WI38 (cell line): ENCODE results near the gene NEU1.

ENCODE experiments used
- H3K4me3 ChIP-seq: 2 replicates; pipeline ENCODE4 v1.5.1; 2011; ENCODE audit warnings: low read depth, mild to moderate bottlenecking, control low read depth, low read length
- TF ChIP-seq, protein P1 (sequence below): IDR thresholded peaks from 2 replicates; pipeline ENCODE4 v1.5.1; 2012; ENCODE audit warnings: low read depth, mild to moderate bottlenecking, control low read depth, low read length

NEU1 gene

DNA sequence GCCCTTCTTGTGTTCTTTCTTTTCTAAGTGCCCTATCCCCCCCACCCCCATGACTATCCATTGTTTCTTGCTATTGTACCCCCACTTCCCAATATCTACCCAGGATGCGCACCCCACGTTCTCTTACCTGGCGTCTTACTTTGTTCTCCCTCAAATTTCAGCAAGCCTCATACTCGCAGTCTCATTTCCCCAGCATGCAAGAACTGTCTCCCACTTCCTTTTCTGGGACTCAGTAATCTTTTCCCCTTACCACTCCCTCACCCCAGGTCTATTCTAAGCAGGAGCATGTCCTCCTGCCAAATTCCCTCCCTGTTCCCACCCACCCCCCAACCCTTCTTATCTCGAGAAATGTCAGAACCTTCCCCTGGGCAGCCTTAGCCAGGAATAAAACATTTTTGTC, 36.6 kb upstream of the NEU1 start:
- TF ChIP-seq, protein P1, sequence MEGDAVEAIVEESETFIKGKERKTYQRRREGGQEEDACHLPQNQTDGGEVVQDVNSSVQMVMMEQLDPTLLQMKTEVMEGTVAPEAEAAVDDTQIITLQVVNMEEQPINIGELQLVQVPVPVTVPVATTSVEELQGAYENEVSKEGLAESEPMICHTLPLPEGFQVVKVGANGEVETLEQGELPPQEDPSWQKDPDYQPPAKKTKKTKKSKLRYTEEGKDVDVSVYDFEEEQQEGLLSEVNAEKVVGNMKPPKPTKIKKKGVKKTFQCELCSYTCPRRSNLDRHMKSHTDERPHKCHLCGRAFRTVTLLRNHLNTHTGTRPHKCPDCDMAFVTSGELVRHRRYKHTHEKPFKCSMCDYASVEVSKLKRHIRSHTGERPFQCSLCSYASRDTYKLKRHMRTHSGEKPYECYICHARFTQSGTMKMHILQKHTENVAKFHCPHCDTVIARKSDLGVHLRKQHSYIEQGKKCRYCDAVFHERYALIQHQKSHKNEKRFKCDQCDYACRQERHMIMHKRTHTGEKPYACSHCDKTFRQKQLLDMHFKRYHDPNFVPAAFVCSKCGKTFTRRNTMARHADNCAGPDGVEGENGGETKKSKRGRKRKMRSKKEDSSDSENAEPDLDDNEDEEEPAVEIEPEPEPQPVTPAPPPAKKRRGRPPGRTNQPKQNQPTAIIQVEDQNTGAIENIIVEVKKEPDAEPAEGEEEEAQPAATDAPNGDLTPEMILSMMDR = no peak

DNA sequence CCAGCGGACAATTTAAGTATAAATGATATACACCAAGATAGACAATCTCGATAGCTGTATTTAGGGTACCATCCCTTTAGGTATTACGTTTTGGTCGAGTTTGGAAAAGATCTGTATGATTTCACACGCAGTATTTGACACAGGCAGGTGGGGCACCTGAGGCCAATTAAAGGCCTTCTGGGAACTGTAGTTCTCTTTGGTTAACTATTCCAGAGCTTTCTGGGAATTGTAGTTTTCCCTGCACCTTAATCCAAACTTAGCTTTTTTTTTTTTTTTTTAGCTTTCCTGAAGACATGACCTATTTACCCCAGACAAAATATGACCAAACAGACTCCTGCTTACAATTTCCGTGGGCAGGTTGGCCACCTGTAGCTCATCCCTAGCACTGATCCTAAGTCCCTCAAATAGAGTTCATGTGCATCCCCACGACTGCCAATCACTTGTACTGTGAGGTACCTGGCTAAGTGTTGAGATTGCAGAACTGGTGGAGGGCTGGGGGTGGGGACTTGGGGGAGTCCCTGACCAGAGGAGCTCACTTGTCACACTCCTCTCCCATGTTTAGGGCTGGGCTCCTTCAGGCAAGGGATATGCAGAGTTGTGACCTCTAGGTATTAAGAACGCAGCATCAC, 35.9 kb upstream of the NEU1 start:
- TF ChIP-seq, protein P1 = no peak
- peak overlapping the region; percentile 75 for H3K4me3 ChIP-seq

More for the DNA sequence above, 36.6 kb upstream of the NEU1 start:
- H3K4me3 ChIP-seq = no peak overlapping the region

DNA sequence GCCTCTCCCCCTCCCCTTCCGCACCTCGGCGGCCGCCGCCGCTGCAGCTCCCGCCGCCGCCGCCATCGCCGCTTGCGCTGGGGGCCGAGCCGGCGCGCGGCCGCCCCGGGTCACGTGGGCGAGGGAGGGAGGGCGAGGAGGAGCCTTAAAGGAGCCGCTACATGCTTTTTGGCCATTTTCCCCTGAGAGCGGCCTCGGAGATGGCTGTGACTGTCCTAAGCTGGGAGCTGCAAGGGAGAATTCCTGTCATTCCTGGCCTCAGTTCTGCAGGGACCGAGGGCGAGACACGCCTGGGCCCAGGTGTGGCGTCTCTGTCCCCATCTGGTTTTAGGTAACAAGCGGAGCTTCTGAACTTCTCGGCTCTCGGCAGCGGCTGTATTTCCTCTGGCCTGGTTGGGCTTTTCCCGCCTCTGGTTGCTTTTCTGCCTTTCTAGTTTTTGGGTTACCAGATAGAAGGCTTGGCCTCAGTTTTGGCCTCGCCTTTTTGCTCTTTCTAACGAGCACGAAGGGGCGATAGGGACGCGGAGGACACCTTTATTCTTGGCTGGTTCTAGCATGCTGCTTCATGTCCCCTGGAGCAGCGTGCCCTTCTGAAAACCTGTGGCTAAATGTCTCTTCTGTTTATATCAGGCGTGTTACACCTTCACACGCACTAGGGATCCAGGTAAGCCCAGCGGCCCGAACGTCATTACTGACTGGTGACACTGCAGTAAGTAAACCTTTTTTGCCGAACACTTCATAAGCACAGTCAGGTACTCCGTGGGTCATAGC, 35.2 kb upstream of the NEU1 start, which contains the start of gene EHMT2:
Gene EHMT2, minus strand, starts transcription at position 87 of the 771 bp plus-strand sequence. Its CDS starts 21 bp downstream, at position 66.
- TF ChIP-seq, protein P1 = no peak

DNA sequence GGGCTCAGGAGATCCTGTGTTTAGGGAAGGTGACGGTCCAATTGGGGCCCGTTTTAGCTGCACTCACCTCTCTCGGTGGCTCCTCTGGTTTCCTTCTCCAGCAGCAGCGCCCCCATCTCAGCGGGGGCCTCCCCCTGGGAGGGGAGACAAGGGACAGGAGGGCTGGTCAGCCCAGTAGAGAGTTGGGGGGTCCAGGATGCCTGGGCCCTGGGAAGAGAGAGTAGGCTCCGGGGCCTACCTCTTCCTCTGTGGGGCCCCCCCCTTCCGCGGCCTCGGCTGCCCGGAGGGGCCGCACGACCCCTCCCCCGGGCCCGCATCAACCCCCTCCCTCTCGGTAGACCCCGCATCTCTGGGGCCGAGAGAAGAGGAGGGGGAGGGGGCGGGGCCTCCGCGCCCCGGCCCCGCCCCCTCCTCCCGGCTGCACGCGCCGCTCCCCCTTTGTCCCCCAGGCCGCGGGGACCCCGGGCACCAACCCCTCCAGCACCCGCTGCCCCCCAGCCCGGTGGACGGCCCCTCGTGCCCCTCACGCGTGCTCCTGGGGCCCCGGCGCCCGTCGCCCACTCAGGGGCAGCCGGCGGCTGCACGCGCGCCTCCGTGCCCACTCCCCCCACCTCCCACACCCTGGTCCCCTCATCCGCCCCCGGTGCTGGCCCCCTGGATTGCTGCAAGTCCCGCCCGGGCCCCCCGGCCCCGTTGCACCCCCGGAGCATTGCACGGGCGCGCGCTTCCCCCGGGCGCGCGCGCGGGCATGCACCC, 34.4 kb upstream of the NEU1 start:
- TF ChIP-seq, protein P1 = no peak
- H3K4me3 ChIP-seq = peak overlapping the region; percentile 75

More for the DNA sequence above, 35.2 kb upstream of the NEU1 start, which contains the start of gene EHMT2:
- H3K4me3 ChIP-seq = peak within 1 kb of the TSS; percentile 75

DNA sequence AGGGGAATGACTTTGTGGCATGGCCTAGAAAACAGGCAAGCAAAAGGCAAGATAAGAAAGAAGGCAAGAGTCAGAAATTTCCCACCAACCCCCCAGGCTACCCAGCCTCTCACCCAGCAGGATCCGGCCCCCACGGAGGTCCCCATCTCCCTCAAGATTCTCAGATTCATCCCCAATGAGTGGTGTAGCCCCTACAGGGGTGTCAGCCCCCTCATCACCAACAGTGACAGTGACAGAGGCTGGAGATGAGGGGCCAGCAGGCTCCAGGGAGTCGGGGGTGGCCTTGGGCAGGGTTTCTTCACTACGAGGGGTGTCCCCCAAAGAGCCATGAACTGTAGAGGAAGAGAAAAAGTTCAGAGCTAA, 33.9 kb upstream of the NEU1 start:
- peak overlapping the region; percentile 75 for H3K4me3 ChIP-seq
- TF ChIP-seq, protein P1 = no peak

DNA sequence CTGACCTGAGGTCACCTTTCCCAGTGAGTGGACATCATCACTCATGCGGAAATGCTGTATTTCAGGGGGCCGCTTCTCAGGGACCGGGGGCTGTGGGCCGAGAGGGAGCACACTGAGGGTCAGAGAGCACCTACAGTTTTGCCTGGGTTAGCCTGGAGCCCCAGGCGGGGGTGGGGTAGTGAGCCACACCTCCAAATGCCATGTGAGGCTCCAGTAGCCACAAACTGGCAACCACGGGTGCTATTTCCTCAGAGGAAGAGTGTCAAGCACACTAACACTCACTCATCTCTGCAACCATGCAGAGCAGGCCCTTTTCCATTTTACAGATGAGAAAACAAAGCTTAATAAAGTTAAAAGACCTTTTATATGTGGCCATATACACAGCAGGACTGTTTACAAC, 30.2 kb upstream of the NEU1 start:
- TF ChIP-seq, protein P1 = no peak
- H3K4me3 ChIP-seq = no peak overlapping the region
